Esophagus muscularis mucosa (tissue), 3 donors: Measurements from ENCODE around the gene COG3.

Experiments
- CTCF ChIP-seq, 3 experiments: fragments of 200-600 bp in 2 of 3; fragments of 450-650 bp in 1 of 3; sonication (generic) in 2 of 3; IDR thresholded peaks; one replicate each; pipeline ENCODE4 v1.5.1; 2017 to 2019; ENCODE audit warnings: antibody characterized with exemption in 3 of 3, mild to moderate bottlenecking in 2 of 3, moderate library complexity in 1 of 3
- POLR2A ChIP-seq: fragments of 450-650 bp; IDR thresholded peaks from one replicate; pipeline ENCODE4 v1.6.1; 2017; ENCODE audit warnings: antibody characterized with exemption, moderate library complexity, mild to moderate bottlenecking, low read depth

GRCh38 chr13:45529758-45530157 lies 65.0 kb downstream of the COG3 start:
- TF ChIP-seq POLR2A (no peak), CTCF (IDR thresholded peaks at IDR 0.05) (no peak)
